HFF-Myc (cell line): ENCODE data around the gene SYNPO2.
"Not testable (repeated sequence)": the region's sequence is repeated elsewhere in the genome, so short reads cannot be mapped to it uniquely, and the experiment has no call there.

Experiments
- DNase-seq: peaks from one replicate; pipeline ENCODE4 v3.0.0-alpha.2; 2011; ENCODE audit warnings: low read depth; ENCODE audit errors: extremely low read depth
- H3K4me3 ChIP-seq: replicated peaks from 2 replicates; pipeline ENCODE4 v1.5.1; 2011; ENCODE audit warnings: low read depth, mild to moderate bottlenecking, control low read depth, low read length
- CTCF ChIP-seq: IDR thresholded peaks from 2 replicates; pipeline ENCODE4 v1.5.1; 2012; ENCODE audit warnings: mild to moderate bottlenecking, low read depth, low read length, control low read depth; ENCODE audit errors: missing control alignments

SYNPO2 gene

GRCh38 chr4:119039779-119040178, 151.1 kb downstream of the SYNPO2 start:
- TF ChIP-seq CTCF, result peak; percentile 31
- no peak overlapping the region for H3K4me3 ChIP-seq
- DNase-seq, result no peak

- no peak for TF ChIP-seq CTCF
- no peak overlapping the region for H3K4me3 ChIP-seq
- no peak for DNase-seq
Measured at GRCh38 chr4:119040261-119040660, 151.6 kb downstream of the SYNPO2 start.

- no peak overlapping the region for H3K4me3 ChIP-seq
- peak; percentile 51 for DNase-seq
- TF ChIP-seq CTCF, result no peak
Measured at GRCh38 chr4:119040694-119041185, 152.1 kb downstream of the SYNPO2 start.

- no peak overlapping the region for H3K4me3 ChIP-seq
- DNase-seq, result no peak
- TF ChIP-seq CTCF, result no peak
Measured at GRCh38 chr4:119041396-119041795, 152.7 kb downstream of the SYNPO2 start.

- peak; percentile 72 for DNase-seq
- peak; percentile 61 for TF ChIP-seq CTCF
- H3K4me3 ChIP-seq, result no peak overlapping the region
Measured at GRCh38 chr4:119041951-119042560, 153.4 kb downstream of the SYNPO2 start.

- no peak overlapping the region for H3K4me3 ChIP-seq
- TF ChIP-seq CTCF, result no peak
- no peak for DNase-seq
Measured at GRCh38 chr4:119046263-119046662, 157.6 kb downstream of the SYNPO2 start.

- not testable (repeated sequence) for H3K4me3 ChIP-seq, DNase-seq
Measured at GRCh38 chr4:119047059-119047458, 158.4 kb downstream of the SYNPO2 start.
